ENCODE measurements around the gene AMOTL1. TPM values are rescaled to one million over a fixed set of nuclear protein-coding genes. Genes with fewer than 3 reads are reported as not detected.

AMOTL1 gene
- total RNA-seq, 2 donors from 2014 or later: 0.25 to 1.2 TPM

DNA sequence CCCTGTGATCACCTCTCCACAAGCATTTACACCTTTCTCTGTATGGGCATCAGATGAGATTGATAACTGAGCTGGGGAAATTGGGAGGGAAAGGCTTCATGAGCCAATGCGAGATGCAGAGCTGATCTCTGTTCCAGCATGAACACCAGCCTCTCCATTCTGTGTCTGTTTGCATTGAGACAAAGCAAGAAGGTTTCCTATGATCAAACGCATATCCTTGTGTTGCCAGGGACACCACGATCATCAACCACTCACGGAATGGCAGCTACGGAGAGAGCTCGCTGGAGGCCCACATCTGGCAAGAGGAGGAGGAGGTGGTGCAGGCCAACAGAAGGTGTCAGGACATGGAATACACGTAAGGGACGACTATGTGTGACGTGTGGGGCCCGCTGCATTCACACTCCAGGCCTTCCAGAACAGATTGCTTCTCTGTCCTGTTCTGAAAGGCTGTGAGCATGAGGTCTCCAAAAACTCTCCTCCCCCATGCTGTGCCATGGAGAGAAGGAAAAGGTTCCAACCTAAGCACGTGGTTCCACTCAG, 96.4 kb downstream of the AMOTL1 start:
- H3K9me3 Mint-ChIP-seq: no peaks in the 10 kb centered on the region
- no peaks in the 10 kb centered on the region for H3K36me3 Mint-ChIP-seq
- ATAC-seq (no peak), DNase-seq (ENCODE audit: low spot score in 2 of 2) (no peak)
- no peak overlapping the region for H3K27ac Mint-ChIP-seq

- H3K9me3 Mint-ChIP-seq: no peaks in the 10 kb centered on the region
- DNase-seq (ENCODE audit: low spot score in 2 of 2) (no peak), ATAC-seq (peak in 1 of 2 donors; percentile 52)
- no peaks in the 10 kb centered on the region for H3K36me3 Mint-ChIP-seq
- H3K27ac Mint-ChIP-seq: no peak overlapping the region
Measured at GRCh38 chr11:94866231-94866822, 98.2 kb downstream of the AMOTL1 start.

DNA sequence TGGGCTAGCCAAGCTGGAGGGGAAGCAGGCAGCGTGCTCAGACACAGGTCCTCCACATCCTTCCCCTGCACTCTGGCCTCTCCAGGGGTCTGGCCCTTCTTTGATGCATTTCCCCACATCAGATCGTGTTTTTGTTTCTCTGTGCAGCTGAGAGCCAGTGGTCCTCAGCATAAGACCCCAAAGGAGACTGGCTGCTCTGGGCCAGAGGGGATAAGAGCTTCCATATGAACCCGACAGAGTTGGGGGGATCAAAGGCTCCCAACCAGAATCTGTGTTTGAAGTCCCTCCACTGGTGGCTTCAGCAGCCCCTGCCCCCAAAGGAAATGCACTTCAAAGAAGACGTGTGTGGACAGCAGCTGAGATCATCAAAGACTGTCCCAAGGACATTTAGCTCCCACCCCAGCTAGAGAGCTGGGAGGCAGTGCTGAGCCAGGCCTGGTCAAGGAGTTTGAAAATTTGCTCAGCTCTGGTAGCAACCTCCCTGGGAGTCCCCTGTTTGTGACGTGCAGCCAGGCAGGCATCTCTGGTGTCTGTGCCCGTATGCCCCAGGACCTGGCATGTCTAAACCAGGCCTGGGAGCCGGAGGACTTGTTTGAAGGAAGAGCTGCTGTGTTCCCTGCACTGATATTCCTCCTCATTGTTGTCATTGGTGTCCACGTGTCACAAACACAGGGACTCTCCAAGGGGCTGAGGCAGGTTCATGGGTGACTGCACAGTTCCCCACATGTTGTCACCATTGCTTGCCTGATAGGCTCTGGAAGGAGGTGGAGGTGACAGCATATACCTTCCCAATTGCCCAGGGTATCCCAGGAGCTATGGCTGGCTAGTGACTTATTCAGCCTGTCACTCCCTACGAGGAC, 99.0 kb downstream of the AMOTL1 start:
- no peak for DNase-seq (ENCODE audit: low spot score in 2 of 2)
- no peak for ATAC-seq
- Mint-ChIP-seq H3K9me3 (no peaks in the 10 kb centered on the region), H3K36me3 (no peaks in the 10 kb centered on the region), H3K27ac (no peak overlapping the region)

- ATAC-seq: no peak
- H3K9me3 Mint-ChIP-seq: no peaks in the 10 kb centered on the region
- no peak overlapping the region for H3K27ac Mint-ChIP-seq
- no peaks in the 10 kb centered on the region for H3K36me3 Mint-ChIP-seq
- no peak for DNase-seq (ENCODE audit: low spot score in 2 of 2)
Measured at GRCh38 chr11:94868468-94868867, 100.3 kb downstream of the AMOTL1 start.

- no peaks in the 10 kb centered on the region for H3K36me3 Mint-ChIP-seq
- no peak overlapping the region for H3K27ac Mint-ChIP-seq
- DNase-seq (ENCODE audit: low spot score in 2 of 2): no peak
- no peaks in the 10 kb centered on the region for H3K9me3 Mint-ChIP-seq
- ATAC-seq: no peak
Measured at GRCh38 chr11:94869186-94869585, 101.0 kb downstream of the AMOTL1 start.

GRCh38 chr11:94870422-94870821, 102.3 kb downstream of the AMOTL1 start:
- ATAC-seq (no peak), DNase-seq (ENCODE audit: low spot score in 2 of 2) (no peak)
- no peaks in the 10 kb centered on the region for H3K9me3 Mint-ChIP-seq
- H3K36me3 Mint-ChIP-seq: no peaks in the 10 kb centered on the region
- no peak overlapping the region for H3K27ac Mint-ChIP-seq

DNA sequence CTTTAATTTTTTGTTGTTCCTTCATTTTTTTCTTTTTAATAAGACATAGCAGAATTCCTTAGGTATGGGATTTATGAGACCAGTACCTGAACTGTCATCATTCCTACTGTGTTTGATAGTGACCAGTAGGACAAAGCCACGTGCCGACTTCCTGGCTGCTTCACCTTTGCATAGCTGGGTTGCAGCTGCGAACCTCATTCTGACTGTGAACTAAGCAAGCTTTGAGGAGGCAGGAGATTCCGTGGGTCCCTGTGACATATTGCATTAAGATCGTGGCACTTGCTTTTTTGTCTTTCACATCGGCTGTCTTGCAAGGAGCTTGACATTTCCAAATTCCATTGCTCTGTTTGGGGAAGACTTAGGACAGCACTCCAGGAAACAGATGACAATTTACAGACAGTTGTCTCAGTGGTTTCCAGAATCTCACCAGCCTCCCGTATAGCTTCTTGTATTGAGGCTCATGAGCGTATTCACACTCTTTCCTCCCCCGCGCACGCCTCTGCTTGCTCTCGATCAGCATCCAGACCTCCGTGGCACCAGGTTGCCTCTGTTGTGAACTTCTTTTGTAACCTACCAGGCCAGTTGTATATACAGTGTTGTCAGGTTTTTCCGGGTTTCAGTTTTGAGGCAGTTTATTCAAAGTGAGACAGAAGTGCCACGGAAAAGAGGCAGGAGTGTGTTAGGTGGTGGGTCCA, 103.5 kb downstream of the AMOTL1 start:
- DNase-seq (ENCODE audit: low spot score in 2 of 2) (no peak), ATAC-seq (no peak)
- Mint-ChIP-seq H3K27ac (no peak overlapping the region), H3K9me3 (no peaks in the 10 kb centered on the region), H3K36me3 (no peaks in the 10 kb centered on the region)

GRCh38 chr11:94873916-94874540, 105.9 kb downstream of the AMOTL1 start:
- H3K27ac Mint-ChIP-seq: no peak overlapping the region
- DNase-seq (ENCODE audit: low spot score in 2 of 2) (no peak), ATAC-seq (no peak)
- no peaks in the 10 kb centered on the region for H3K36me3 Mint-ChIP-seq
- H3K9me3 Mint-ChIP-seq: no peaks in the 10 kb centered on the region

DNA sequence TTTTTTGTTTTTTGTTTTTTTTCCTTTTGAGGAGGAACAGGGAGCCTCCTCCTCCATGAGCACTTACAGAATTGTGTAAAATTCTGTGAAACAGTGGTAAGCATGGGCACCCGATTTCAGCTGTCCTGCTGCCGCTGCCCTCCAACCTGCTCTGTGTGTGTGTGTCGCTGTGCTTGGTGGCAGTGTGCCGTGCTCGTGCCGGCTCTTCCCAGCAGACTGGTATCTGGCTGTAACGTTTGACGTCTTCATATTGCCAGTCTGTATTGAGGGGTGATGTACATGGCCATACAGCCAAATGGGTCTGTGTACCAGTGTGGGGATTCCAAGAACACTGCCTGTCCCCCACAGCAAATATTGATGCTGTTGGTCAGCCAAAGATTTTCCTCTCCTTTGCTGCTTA, 108.1 kb downstream of the AMOTL1 start:
- peaks cover 0 to 5% of the 10 kb centered on the region in 2 donors for H3K9me3 Mint-ChIP-seq
- H3K27ac Mint-ChIP-seq: peak overlapping the region; percentile 10 to 92
- no peak for ATAC-seq
- no peak for DNase-seq (ENCODE audit: low spot score in 2 of 2)
- peaks cover 0 to 7% of the 10 kb centered on the region in 2 donors for H3K36me3 Mint-ChIP-seq

GRCh38 chr11:94876645-94877442, 108.7 kb downstream of the AMOTL1 start:
- ATAC-seq: peak; percentile 96 to 99
- peak overlapping the region; percentile 10 to 92 for H3K27ac Mint-ChIP-seq
- peak; percentile 64 to 69 for DNase-seq (ENCODE audit: low spot score in 2 of 2)
- H3K9me3 Mint-ChIP-seq: peaks cover 0 to 5% of the 10 kb centered on the region in 2 donors
- peaks cover 0 to 7% of the 10 kb centered on the region in 2 donors for H3K36me3 Mint-ChIP-seq

GRCh38 chr11:94877443-94878200, 109.5 kb downstream of the AMOTL1 start:
- peaks cover 0 to 7% of the 10 kb centered on the region in 2 donors for H3K36me3 Mint-ChIP-seq
- no peak for DNase-seq (ENCODE audit: low spot score in 2 of 2)
- peaks cover 0 to 5% of the 10 kb centered on the region in 2 donors for H3K9me3 Mint-ChIP-seq
- ATAC-seq: no peak
- H3K27ac Mint-ChIP-seq: no peak overlapping the region

- H3K36me3 Mint-ChIP-seq: peaks cover 0 to 7% of the 10 kb centered on the region in 2 donors
- no peak for ATAC-seq
Measured at GRCh38 chr11:94879006-94879405, 110.8 kb downstream of the AMOTL1 start.

GRCh38 chr11:94880216-94880615, 112.1 kb downstream of the AMOTL1 start:
- Mint-ChIP-seq H3K36me3 (peaks cover 0 to 7% of the 10 kb centered on the region in 2 donors), H3K9me3 (peaks cover 0 to 5% of the 10 kb centered on the region in 2 donors), H3K27ac (no peak overlapping the region)
- ATAC-seq (peak in 1 of 2 donors; percentile 71), DNase-seq (ENCODE audit: low spot score in 2 of 2) (no peak)

More at GRCh38 chr11:94879006-94879405, 110.8 kb downstream of the AMOTL1 start:
- Mint-ChIP-seq H3K9me3 (peaks cover 0 to 5% of the 10 kb centered on the region in 2 donors), H3K27ac (peak overlapping the region in 1 of 2 donors; percentile 7)
- no peak for DNase-seq (ENCODE audit: low spot score in 2 of 2)

DNA sequence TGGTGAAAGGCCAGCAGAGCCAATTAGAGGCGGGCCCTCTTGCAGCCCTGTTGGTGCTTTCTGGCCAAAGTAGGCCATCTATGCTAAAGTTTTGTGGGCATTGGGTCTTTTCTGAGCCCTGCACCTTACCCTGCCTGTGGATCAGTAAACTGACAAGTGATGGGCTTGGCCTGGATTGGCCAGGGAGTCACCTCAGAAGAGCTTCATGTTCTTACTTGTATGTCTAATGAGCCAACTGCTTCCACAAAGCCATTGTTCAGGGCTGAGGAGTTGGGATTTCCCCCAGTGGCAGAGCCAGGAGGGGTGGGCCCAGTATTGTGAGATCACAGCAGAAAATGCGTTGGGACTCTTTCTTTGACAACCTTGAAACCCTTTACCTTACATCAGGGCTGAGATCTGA, 114.8 kb downstream of the AMOTL1 start:
- Mint-ChIP-seq H3K36me3 (peaks cover 7 to 14% of the 10 kb centered on the region in 2 donors), H3K9me3 (peaks cover 4 to 13% of the 10 kb centered on the region in 2 donors), H3K27ac (no peak overlapping the region)
- DNase-seq (ENCODE audit: low spot score in 2 of 2) (no peak), ATAC-seq (no peak)

DNA sequence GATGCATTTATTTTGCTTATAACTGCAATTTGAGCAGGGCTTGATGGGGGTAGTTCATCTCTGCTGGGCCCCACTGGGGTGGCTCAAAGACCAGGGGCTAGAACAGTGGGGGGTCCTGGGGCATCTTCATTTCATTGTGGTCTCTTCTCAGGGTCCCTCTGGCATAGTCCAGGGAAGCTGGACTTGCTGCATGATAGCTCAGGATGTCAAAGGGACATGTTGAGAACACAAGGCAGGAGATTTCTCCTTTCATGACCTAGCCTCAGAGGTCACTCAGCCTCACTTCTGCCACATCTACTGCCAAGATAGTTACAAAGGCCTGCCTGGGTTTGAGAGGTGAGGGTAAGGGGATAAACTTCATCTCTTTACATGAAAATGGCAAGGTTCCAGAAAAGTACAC, 115.7 kb downstream of the AMOTL1 start:
- no peak for DNase-seq (ENCODE audit: low spot score in 2 of 2)
- Mint-ChIP-seq H3K9me3 (peaks cover 8 to 13% of the 10 kb centered on the region in 2 donors), H3K27ac (no peak overlapping the region), H3K36me3 (peaks cover 9 to 14% of the 10 kb centered on the region in 2 donors)
- ATAC-seq: no peak
